HG02870 (cell line): ENCODE measurements around the gene GAB2.

ENCODE experiments used
- ATAC-seq: cut with Tn5 transposase; IDR thresholded peaks from one replicate; pipeline ENCODE4 v1.9.1; 2021; ENCODE audit warnings: mild to moderate bottlenecking, moderate library complexity; ENCODE audit not compliant: unreplicated experiment

Gene GAB2

GRCh38 chr11:78346799-78347198, 70.8 kb downstream of the GAB2 start:
- no peak for ATAC-seq

DNA sequence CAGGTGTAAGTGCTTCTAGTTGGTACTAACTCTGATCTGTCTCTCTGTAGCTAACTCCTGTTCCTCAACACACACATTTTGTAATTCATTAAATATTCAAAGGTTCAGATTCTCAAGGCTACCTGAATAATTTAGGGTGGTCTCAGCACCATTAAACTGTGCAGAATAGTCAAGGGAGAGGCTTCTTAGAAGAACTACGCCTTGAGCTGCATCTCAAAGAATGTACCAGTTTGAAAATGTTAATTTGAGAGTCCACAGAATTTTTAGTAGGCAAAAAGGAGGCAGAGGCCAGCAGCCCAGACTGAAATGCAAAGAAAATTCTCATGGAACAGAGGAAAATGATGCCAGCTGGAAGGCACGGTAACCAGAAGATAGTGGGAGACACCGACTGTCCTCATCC, 72.2 kb downstream of the GAB2 start:
- no peak for ATAC-seq

GRCh38 chr11:78344676-78345075, 72.9 kb downstream of the GAB2 start:
- no peak for ATAC-seq

- ATAC-seq: no peak
Observed at GRCh38 chr11:78344094-78344493, 73.5 kb downstream of the GAB2 start.

DNA sequence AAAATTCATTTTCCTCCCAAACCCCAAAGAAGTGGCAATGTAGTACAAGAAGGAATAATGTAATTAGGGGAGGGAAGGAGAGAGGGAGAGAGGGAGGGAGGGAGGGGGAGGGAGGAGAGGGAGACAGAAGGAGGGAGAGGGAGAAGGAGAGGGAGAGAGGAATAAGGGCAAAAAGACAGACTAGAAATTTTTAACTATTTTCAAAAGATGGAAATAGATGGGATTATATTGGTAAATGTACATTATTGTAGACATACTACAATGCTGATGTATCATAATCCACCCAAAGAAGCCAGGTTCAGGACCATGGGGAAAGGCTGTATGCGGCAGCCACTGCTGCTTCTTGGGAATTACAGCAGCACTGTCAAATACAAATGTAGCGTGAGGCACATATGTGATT, 74.3 kb downstream of the GAB2 start:
- no peak for ATAC-seq

- ATAC-seq: no peak
Observed at GRCh38 chr11:78341841-78342240, 75.8 kb downstream of the GAB2 start.

DNA sequence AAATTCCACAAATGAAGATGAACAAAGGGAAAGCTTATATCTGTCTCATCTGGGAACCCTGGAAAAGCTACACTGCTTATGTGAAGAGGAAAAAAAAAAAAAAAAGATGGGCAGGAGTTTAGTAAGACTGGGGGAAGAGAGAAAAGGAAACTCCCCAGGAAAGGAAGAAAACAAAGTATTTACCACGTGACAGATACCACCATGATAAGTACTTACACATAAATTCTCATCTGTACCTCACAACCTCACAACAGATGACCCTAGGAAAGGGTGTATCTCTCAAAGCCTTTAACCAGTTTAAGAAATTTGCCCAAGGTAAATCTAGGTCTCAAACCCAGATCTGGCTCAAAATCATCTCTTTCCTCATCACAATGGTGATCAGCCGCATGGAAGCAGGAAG, 77.1 kb downstream of the GAB2 start:
- ATAC-seq: no peak

DNA sequence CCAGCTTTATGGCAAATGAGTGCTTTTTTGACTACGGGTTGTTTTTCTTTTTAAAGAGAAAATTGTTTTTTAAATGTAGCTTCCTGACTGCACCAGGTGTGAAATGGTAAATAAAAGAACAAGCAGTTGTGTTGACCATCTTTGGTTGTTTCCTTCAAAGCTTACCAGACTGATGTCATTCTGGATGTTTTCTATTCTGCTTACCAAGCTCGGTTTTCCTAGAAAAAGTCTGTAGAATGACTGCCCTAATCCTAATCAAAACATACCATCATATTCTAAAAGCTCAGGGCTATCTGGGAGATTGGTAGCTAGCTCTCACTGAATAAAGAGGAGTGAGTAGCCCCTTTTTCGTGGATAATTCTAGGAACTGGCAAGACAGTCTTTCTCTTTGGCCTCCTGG, 77.7 kb downstream of the GAB2 start:
- no peak for ATAC-seq

DNA sequence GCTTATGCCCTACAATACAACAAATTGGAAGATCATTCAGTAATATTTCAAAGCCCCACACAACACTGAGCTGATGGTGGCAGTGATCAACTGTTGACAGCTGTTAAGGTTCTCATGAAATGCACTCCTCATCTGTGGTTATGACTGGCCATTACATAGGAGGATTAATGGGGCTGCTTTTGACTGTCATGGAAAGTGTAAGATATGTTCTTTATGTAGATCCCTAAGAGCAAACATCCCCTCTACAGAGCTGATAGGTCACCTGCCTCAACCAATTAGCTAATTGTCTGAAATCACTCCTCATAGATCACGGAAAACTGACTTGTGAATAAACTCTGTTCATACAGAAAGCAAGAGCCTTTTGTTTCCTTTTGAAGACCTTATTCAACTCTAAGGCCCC, 78.1 kb downstream of the GAB2 start:
- peak; percentile 46 for ATAC-seq

DNA sequence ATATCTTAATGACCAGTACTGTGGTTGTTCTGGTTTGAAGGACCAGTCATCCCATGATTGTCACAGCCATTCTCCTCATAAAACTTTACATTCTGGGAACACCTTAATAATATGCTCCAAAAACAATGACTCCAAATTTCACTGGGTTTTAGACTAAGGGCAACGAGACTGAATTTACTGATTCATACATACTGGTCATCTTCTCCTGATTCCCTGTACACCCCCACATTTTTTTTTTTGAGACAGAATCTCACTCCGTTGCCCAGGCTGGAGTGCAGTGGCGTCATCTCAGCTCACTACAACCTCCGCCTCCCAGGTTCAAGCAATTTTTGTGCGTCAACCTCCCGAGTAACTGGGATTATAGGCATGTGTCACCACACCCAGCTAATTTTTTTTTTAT, 78.9 kb downstream of the GAB2 start:
- no peak for ATAC-seq

GRCh38 chr11:78338138-78338537, 79.5 kb downstream of the GAB2 start:
- ATAC-seq: no peak

DNA sequence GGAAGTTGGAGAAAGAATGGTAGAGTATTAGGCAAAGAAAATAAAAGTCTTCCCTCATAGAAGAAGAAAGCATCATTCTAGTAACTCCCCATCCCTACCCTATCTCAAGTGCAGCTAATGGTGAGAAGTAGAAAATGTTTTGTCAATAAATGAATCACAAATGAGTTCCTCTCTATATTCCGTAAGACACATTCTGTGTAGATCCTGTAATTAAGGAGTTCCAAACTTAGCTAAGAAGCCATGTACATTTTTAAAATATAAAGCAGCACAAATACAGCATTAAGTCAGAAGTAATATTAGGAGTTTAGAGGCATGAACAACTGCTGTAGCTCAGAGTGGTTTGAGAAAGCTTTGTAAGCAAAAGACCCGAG, 80.1 kb downstream of the GAB2 start:
- ATAC-seq: no peak

GRCh38 chr11:78336877-78337553, 80.6 kb downstream of the GAB2 start:
- ATAC-seq: no peak

- ATAC-seq: no peak
Observed at GRCh38 chr11:78334109-78334508, 83.5 kb downstream of the GAB2 start.

- no peak for ATAC-seq
Observed at GRCh38 chr11:78332872-78333271, 84.7 kb downstream of the GAB2 start.

- peak; percentile 74 for ATAC-seq
Observed at GRCh38 chr11:78332174-78332866, 85.3 kb downstream of the GAB2 start.

GRCh38 chr11:78331711-78332110, 85.9 kb downstream of the GAB2 start:
- ATAC-seq: peak; percentile 17

GRCh38 chr11:78330361-78330760, 87.3 kb downstream of the GAB2 start:
- no peak for ATAC-seq

DNA sequence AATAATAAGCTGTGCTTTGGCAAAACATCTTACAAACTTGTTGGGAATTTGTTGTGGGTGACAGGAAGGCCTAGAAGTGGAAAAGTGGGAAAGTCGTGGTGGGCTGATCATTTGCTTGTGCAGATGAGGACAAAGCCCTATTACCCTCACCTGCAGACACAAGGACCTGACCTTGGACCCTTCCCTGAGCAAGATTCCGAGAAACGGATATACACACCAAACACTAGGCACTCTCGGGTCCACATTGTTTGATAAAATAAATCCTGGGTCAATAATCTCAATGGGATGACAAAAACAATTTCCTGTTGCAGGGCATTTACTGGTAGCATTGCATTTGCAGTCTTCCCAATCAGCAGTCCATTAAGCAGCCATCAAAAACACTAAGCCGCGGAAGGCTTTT, 89.7 kb downstream of the GAB2 start:
- no peak for ATAC-seq

GRCh38 chr11:78325274-78325781, 92.3 kb downstream of the GAB2 start:
- peak; percentile 62 for ATAC-seq

GRCh38 chr11:78323363-78323762, 94.3 kb downstream of the GAB2 start:
- no peak for ATAC-seq

- ATAC-seq: no peak
Observed at GRCh38 chr11:78319453-78319955, 98.1 kb downstream of the GAB2 start.
